GM19324 (cell line): ENCODE data around the gene MGAT5B.

Experiments
- ATAC-seq: cut with Tn5 transposase; IDR thresholded peaks from one replicate; pipeline ENCODE4 v1.9.1; 2021; ENCODE audit warnings: mild to moderate bottlenecking, moderate library complexity; ENCODE audit not compliant: unreplicated experiment, low FRiP score

The MGAT5B gene

GRCh38 chr17:76878568-76878967 is 10.4 kb downstream of the MGAT5B start:
- no peak for ATAC-seq

DNA sequence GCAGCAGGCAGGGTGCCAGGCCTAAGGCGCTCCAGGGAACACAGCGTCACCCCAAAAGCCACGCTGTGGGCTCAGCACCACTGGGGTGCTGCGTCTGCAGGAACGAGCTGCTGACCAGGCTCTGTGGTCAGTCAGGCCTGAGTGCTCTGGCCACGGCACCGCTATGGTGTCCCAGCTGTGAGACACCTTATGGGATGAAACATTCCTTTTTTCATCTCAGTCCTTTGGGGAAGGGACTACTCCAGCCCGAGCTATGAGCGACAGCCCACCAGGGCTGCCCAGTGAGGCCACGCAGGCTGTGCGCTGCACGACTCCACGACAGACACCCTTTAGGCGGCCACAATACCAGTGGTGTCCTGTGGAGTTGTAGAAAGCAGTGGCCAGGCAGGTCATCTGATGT is 11.1 kb downstream of the MGAT5B start:
- no peak for ATAC-seq

DNA sequence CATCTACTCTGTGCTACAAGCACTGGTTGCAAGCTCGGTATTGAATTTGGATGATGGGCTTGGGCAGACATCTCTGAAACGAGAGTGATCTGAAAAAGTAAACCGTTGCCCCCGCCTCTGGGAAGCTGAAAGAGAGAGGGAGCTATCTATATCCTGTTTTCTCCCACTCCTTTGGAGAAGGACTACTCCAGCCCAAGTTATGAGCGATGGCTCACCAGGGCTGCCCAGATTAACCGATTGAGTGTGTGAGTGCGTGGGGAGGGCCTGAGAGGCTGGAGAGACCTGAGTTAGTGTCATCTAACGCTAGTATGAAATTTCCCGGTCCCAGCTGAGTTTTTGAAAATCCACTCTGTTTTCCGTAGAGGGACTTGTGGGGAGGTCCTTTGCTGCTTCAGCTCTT is 11.5 kb downstream of the MGAT5B start:
- ATAC-seq = no peak

GRCh38 chr17:76880268-76880667 is 12.1 kb downstream of the MGAT5B start:
- ATAC-seq = no peak

- ATAC-seq = no peak
These were observed 12.8 kb downstream of the MGAT5B start for GRCh38 chr17:76880971-76881370.

DNA sequence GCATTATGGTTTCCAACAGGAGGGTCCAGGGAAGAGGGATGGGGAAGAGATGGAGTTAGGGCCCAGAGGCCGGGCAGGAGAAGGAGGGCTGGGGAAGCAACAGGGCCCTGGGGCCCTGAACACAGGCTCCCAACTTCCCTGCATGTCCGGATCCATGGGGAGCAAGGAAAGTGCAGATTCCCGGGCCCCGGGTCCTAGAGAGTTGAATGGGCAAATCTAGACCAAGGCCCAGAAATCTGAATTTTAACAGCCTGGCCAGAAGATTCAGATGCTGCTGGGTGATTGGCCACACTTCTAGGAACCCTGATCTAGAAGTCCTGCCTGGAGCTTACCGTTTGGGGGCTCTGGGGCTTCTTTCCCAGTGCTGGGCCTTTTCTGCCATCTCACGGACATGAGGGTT is 13.2 kb downstream of the MGAT5B start:
- ATAC-seq = no peak

DNA sequence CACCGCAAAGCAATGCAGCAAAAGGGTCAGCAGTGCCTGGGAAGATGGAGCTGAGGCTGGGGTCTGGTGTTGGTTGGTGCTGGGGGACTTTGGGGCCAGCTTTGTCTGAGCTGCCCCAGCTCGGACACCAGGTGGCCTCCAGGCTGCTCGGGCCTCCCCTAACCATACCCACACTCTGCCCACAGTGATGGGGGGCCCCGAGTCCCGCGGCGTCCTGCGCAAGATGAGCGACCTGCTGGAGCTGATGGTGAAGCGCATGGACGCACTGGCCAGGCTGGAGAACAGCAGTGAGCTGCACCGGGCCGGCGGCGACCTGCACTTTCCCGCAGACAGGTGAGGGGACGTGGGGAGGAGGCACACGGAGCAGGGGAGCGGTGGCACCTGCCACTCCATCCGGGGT is 13.8 kb downstream of the MGAT5B start:
- no peak for ATAC-seq

DNA sequence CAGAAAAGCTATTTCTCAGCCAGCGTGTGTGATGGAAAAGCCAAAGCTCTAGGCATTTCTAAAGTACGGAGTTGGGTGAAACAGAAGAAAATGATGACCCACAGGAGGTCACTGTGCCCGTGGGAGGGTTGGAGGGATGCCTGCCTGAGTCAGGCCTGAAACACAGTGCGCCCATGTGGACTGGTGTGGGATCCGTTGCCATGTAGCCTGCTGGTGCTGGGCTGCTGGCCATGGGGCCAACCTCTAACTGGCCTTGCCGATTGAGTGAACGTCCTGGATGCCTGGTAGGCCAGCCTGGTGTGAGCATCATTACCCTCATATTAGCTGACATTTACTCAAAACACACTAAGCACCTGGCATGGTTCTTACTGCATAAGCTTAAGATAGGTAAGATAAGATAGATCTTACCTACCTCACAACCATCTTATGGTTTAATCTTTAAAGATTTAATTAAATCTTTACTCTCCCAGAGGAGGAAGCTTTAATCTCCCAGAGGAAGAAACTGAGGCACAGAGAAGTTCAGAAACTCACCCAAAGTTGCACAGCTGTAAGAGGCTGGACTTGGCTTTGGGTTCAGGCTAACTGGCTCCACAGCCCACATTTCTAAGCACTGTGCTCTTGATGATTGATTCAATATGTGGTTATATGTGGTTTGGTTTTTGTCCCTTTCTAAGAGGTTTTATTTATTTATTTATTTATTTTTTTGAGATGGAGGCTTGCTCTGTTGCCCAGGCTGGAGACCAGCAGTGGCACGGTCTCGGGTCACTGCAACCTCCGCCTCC is 15.7 kb downstream of the MGAT5B start:
- ATAC-seq = no peak

- ATAC-seq = no peak
These were observed 17.0 kb downstream of the MGAT5B start for GRCh38 chr17:76884995-76885893.

DNA sequence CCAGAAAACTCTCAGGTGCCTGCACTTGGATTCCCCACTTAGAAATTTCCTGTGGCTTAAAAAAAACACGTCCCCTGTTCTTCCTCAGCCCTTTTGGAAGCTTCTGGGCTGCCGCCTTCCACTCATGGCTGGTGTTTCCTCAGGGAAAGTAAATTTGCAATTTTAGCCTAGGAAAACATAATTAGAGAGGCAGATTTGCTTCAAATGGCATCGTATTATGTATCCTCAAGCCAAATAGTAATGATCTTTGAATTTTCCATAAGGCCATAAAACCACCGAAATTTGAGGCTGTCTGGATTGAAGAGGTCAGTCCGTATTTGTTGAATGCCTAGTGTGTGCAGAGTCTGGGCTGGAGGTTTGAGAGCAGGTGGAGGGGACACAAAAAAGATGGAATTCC is 17.7 kb downstream of the MGAT5B start:
- no peak for ATAC-seq

GRCh38 chr17:76886395-76886794 is 18.2 kb downstream of the MGAT5B start:
- no peak for ATAC-seq

DNA sequence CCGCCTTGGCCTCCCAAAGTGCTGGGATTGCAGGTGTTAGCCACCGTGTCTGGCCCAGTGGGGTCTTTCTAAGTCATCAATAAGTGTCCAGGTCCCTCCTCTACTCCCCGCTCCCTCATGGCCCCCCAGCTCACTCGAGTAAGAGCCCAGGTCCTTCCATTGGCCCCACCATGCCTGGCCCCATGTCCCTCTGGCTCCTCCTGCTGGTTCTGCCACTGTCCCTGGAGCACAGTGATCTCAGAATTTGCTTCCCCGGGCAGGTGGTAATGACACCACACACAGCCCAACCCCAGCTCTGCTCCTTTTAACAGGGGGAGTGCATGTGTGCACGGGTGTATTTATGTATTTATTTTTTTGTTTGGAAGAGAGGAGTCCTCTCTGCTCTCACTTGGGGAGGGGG is 19.6 kb downstream of the MGAT5B start:
- ATAC-seq = no peak

GRCh38 chr17:76888661-76889060 is 20.5 kb downstream of the MGAT5B start:
- no peak for ATAC-seq

- no peak for ATAC-seq
These were observed 21.1 kb downstream of the MGAT5B start for GRCh38 chr17:76889323-76889722.

GRCh38 chr17:76892329-76892728 is 24.1 kb downstream of the MGAT5B start:
- no peak for ATAC-seq

DNA sequence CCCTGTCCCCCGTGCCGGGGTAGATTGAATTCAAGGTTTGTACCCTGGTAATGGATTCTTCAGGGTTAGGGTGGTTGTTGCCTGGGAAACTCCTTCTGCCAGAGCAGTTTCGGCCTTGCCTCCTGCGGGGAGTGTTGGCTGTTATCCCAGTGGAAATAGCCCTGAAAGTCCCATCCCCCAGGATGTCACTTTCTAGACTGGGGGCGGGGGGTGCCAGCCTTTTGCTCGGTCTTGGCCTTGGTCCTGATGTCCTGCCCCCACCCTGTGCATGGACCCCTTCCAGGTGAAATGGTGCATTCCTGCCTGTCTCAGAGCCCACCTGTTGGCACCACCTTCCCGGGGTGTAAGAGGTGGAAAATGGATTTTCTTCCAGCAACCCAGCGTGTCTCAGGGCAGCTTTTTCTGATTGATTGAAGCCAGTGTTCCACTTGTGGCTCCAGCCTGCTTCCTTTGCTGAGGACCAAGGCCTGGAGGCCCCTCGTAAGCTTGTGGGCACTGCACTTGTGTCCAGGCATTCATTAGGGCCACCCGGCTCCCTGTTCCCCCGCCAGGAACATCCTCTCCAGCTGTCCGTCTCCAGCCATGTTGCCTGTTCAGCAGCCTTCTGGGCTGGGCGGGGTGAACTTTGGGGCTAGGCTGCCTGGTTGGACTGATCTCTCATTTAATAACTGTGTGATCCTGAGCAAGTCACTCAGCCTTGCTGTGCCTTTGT is 25.6 kb downstream of the MGAT5B start:
- no peak for ATAC-seq

DNA sequence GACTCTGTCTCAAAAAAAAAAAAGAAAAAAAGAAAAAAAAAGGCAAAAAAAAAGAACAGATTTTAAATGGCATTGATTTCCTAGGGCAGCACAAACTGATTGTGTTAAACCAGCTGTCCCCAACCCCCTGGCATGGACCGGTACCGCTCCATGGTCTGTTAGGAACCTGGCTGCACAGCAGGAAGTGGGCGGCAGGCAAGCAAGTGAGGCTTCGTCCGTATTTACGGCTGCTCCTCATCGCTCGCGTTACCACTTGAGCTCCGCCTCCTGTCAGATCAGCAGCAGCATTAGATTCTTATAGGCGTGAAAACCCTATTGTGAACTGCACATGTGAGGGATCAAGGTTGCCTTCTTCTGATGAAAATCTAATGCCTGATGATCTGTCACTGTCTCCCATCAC is 26.6 kb downstream of the MGAT5B start:
- ATAC-seq = no peak

DNA sequence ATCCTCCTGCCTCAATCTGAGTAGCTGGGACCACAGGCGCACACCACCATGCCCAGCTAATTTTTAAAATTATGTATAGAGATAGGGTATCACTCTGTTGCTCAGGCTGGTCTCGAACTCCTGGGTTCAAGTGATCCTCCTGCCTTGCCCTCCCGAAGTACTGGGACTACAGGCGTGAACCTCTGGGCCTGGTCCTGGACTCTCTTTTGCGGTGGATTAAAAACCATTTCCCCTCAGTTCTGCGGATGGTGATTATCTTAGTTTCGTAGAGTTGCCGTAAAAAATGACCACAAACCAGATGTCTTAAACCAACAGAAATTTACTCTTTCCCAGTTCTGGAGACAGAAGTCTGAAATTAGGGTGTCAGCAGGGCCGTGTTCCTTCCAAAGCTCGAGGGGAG is 28.8 kb downstream of the MGAT5B start:
- ATAC-seq = no peak

DNA sequence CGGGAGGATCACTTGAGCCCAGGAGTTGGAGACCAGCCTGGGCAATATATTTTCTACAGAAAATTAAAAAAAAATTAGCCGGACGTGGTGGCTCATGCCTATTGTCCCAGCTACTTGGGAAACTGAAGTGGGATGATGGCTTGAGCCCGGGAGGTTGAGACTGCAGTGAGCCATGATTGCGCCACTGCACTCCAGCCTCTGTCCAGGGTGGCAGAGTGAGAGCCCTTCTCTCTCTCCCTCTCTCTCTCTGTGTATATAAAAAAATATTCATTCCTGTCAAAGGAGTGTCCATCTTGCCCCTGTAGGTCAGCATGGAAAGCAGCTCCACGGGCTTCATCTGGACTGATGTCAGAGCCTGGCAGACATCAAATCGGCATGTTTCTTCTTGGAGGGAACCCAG is 31.2 kb downstream of the MGAT5B start:
- ATAC-seq = no peak

GRCh38 chr17:76900723-76901122 is 32.5 kb downstream of the MGAT5B start:
- ATAC-seq = no peak

GRCh38 chr17:76901542-76902197 is 33.5 kb downstream of the MGAT5B start:
- ATAC-seq = no peak
